Heart left ventricle (tissue), 16 donors: ENCODE results near the gene TTC7B. TPM values are rescaled to one million over a fixed set of nuclear protein-coding genes. Genes with fewer than 3 reads are reported as not detected.

Experiments
- ATAC-seq, 4 donors: fragments of 200-7000 bp; cut with Tn5 transposase; one replicate each; pipeline ENCODE4 v1.9.1; 2020 to 2022; ENCODE audit warnings: moderate library complexity in 4 of 4, mild to moderate bottlenecking in 3 of 4, moderate number of reproducible peaks in 1 of 4
- DNase-seq, 5 donors: peaks; one replicate each; pipeline ENCODE4 v3.0.0-alpha.2; 2020
- H3K27ac ChIP-seq, 12 donors: fragments of 200-600 bp; sonication (generic) in 4 of 12; one replicate each; pipeline versions ENCODE4 v1.5.0 to v1.8.0; 2016 to 2022; ENCODE audit warnings: mild to moderate bottlenecking in 2 of 12
- H3K27me3 ChIP-seq, 9 donors: fragments of 200-600 bp; sonication (generic) in 2 of 9; one replicate each; pipeline versions ENCODE4 v1.5.1 to v1.8.0; 2016 to 2022; ENCODE audit warnings: mild to moderate bottlenecking in 3 of 9
- H3K36me3 ChIP-seq, 9 donors: fragments of 200-600 bp; sonication (generic) in 2 of 9; one replicate each; pipeline versions ENCODE4 v1.5.0 to v1.8.0; 2018 to 2022; ENCODE audit warnings: mild to moderate bottlenecking in 2 of 9
- H3K4me1 ChIP-seq, 12 donors: fragments of 200-600 bp; sonication (generic) in 4 of 12; one replicate each; pipeline versions ENCODE4 v1.5.0 to v1.8.0; 2016 to 2022; ENCODE audit warnings: mild to moderate bottlenecking in 3 of 12
- H3K4me3 ChIP-seq, 12 donors: fragments of 200-600 bp; sonication (generic) in 4 of 12; one replicate each; pipeline versions ENCODE4 v1.5.0 to v1.8.0; 2017 to 2022; ENCODE audit warnings: mild to moderate bottlenecking in 9 of 12, moderate library complexity in 4 of 12
- H3K9me3 ChIP-seq, 12 donors: fragments of 200-600 bp; sonication (generic) in 4 of 12; one replicate each; pipeline versions ENCODE4 v1.5.0 to v1.8.0; 2016 to 2022; ENCODE audit warnings: mild to moderate bottlenecking in 1 of 12
- CTCF ChIP-seq, 12 donors: fragments of 200-600 bp; sonication (generic) in 4 of 12; IDR thresholded peaks; one replicate each; pipeline versions ENCODE4 v1.5.0 to v1.8.0; 2018 to 2022; ENCODE audit warnings: antibody characterized with exemption in 12 of 12, mild to moderate bottlenecking in 5 of 12
- POLR2A ChIP-seq, 2 donors: fragments of 450-650 bp; IDR thresholded peaks; one replicate each; pipeline ENCODE4 v1.6.1; 2017; ENCODE audit warnings: antibody characterized with exemption in 2 of 2, mild to moderate bottlenecking in 2 of 2, moderate library complexity in 2 of 2
- WGBS, 4 donors: extraction: QIAGEN DNeasy Blood & Tissue Kit in 2 of 4; methylation state at CpG; one replicate each; pipeline versions ENCODE4 v1.1.5 to v1.1.7; 2013 to 2018; 5-methylcytosine and 5-hydroxymethylcytosine counted together
- intact Hi-C, 10 donors: fragments of 100-400 bp; cut with DNase I; formaldehyde crosslinking; loops; one replicate each; pipeline versions ENCODE4 v1.11.1 to v1.14.2; 2022
- polyA plus RNA-seq, 2 donors: library from polyadenylated mRNA; stranded (reverse); fragments of 200-250 nt; gene quantifications; one replicate each; pipeline ENCODE4 v1.2.3, GENCODE V29; 2013
- total RNA-seq, 9 donors: library from RNA; depleted of rRNA in 2 of 9; stranded (reverse); fragments of >200 nt in 2 of 9; fragmentation: NEBNext Ultra II Directional in 3 of 9; extraction: Animal tissue kit (Norgen Biotek cat#: 25700) in 3 of 9; gene quantifications; one replicate each; pipeline versions ENCODE4 v1.1.0 to v1.2.4, GENCODE V29; 2016 to 2023
- donor health status: ischemic (EF 13 %, LVEDD 7.1; RV severe dilation, severe dysfunction).
- donor health status: healthy with polysubstance abuse.
- donor health status: DM: no; HTN: yes; CAD: no.
- donor health status: DM: no; HTN: no; CAD: no.
- donor health status: ischemic (EF 25% LVEDD 6.9; RV normal size, moderate dysfunction).
- donor health status: ischemic (EF 25% LVEDD 5.7; RV mildly dilated, moderate dysfunction).
- donor health status: healthy.
- donor health status: DM: yes; HTN: yes; CAD: no.
- donor health status: ischemic (EF 35%, LVEDD 5.7; RV mildly dilated, moderate dysfunction).
- donor health status: nonischemic (EF 11% LVEDD 7.7; RV severe dilation, severe dysfunction).
- donor health status: DM: yes; HTN: yes; CAD: no.
- donor health status: PGD.
- donor health status: ischemic (EF 29% LVEDD 5.4; RV normal size, mild dysfunction).
- donor health status: nonischemic (EF 23%, LVEDD 6.1; RV moderate dilation, normal function).

Gene TTC7B
- total and polyA plus RNA-seq, 11 donors, result 20.3 to 76.1 (median 62.6) TPM

DNA sequence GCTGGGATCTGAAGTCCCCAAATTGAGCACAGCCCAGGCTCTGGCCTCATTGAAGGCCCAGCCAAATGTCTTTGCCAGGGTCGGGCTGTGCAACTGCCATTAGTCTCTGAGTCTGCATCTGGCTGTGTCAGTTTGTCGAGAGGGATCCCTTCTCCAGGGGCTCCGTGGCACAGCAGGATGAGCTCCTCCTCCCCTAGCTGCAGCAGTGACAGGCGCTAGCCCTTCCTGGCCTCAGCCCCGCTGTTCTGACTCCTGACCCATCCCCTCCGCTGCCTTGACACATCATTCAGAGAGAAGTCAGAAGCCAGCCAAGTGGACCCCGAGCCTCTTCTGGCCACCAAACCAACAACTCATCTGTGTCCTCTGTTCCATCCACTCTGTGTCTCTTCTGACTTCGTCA lies 231.1 kb downstream of the TTC7B start:
- Histone ChIP-seq H3K27ac (no peak overlapping the region), H3K4me1 (peaks cover 0 to 18% (median 4%) of the 10 kb centered on the region in 12 donors), H3K27me3 (no peaks in the 10 kb centered on the region), H3K9me3 (no peaks in the 10 kb centered on the region), H3K4me3 (no peak overlapping the region), H3K36me3 (peaks cover 0 to 30% (median 11%) of the 10 kb centered on the region in 9 donors)
- no peak for DNase-seq
- intact Hi-C loops, result no loop called here
- no peak for ATAC-seq
- TF ChIP-seq POLR2A (IDR thresholded peaks at IDR 0.05) (no peak), CTCF (IDR thresholded peaks at IDR 0.05) (no peak)
- WGBS, 4 donors, result 81 to 92% (median 90%) methylated on average over 8 of the region's 8 CpGs

DNA sequence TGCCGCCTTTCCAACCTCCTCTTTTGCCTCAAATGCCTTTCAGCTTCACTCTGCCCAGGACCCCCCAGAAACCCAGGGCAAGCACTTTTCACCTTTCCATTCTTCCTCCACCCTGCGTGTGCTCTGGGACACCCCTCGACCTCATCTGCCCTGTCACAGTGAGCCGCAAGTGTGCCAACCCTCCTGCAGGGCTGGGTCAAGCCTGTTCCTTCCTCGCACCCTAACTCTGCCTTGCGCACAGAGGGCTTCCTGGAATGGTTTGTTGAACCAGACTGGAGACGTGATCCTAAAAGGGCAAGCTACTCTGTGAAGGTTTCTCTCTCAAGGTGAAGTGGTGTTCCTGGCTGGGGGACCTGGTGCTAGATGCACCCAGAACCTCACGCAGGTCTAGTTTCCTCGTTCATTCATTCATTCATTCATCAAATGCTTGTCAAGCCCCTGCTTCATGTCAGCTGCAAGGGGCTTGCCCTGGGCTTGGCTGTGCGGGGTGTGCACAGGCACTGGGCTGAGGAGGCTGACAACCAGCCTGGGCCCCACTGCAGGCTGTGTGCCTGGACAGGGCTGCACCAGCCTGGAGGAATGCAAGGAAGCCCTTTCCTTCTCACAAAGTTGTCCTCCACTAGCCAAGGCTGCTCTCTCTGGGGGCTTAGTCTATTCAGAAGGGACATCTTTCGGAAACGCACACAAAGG lies 232.2 kb downstream of the TTC7B start:
- no peak for TF ChIP-seq CTCF (IDR thresholded peaks at IDR 0.05)
- no peak for TF ChIP-seq POLR2A (IDR thresholded peaks at IDR 0.05)
- Histone ChIP-seq H3K36me3 (peaks cover 0 to 21% (median 7%) of the 10 kb centered on the region in 9 donors), H3K27me3 (no peaks in the 10 kb centered on the region), H3K4me3 (no peak overlapping the region), H3K27ac (peak overlapping the region in 7 of 12 donors; percentile 30 to 71 (median 62)), H3K9me3 (no peaks in the 10 kb centered on the region), H3K4me1 (peaks cover 0 to 21% (median 5%) of the 10 kb centered on the region in 12 donors)
- 91 to 95% (median 92%) methylated on average over 12 of the region's 12 CpGs for WGBS, 4 donors
- ATAC-seq (peak in 2 of 4 donors; percentile 12 to 24), DNase-seq (no peak)
- intact Hi-C loops, result no loop called here

DNA sequence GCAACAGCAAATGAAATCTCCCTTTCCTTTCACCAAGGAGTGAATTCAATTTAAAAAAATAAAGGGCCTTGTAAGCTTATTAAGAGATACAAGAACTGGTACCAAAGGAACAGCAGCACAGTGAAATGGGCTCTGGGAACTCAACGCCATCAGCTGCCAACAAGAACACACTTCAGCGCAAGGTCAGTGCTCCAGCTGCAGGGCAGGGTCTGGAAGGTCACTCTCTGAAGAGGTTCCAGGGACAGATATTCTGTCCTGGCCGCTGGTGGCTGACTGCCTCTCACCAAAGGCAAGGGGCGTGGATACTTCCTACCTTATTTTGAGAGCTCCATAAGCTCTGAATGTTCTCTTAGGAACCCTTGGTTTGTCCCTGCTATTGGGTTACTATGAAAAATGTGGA lies 232.8 kb downstream of the TTC7B start:
- TF ChIP-seq POLR2A (IDR thresholded peaks at IDR 0.05) (no peak), CTCF (IDR thresholded peaks at IDR 0.05) (no peak)
- Histone ChIP-seq H3K36me3 (peaks cover 0 to 18% (median 6%) of the 10 kb centered on the region in 9 donors), H3K4me3 (no peak overlapping the region), H3K9me3 (no peaks in the 10 kb centered on the region), H3K4me1 (peaks cover 0 to 27% (median 11%) of the 10 kb centered on the region in 12 donors), H3K27me3 (no peaks in the 10 kb centered on the region), H3K27ac (peak overlapping the region in 8 of 12 donors; percentile 30 to 71 (median 60))
- DNase-seq (peak in 3 of 5 donors; percentile 39 to 70 (median 64)), ATAC-seq (peak; percentile 74 to 82 (median 80))
- 59 to 77% (median 68%) methylated on average over 4 of the region's 4 CpGs for WGBS, 4 donors
- intact Hi-C loops, result no loop called here

DNA sequence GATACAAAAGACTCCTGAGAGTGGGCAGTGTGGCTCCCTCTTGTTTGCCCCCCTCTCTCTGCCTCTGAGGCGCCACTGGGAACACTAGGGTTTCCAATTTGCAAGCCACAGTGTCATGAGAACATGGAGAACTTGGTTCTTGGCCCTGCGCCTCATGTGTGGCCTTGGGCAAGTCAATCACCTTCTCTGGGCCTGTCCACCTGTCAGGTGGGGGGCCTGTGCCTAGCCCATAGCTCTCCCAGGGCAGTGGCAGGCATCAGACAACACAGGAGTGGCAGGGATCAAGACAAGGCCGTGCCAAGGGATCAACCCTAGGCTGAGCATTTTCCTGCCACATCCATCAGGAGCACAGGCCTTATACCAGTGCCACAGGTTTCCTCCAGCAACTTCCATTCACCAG lies 234.1 kb downstream of the TTC7B start:
- no peak for DNase-seq
- no peak for ATAC-seq
- 86 to 97% (median 96%) methylated on average over 3 of the region's 3 CpGs for WGBS, 4 donors
- Histone ChIP-seq H3K27ac (no peak overlapping the region), H3K27me3 (no peaks in the 10 kb centered on the region), H3K36me3 (peaks cover 0 to 15% (median 4%) of the 10 kb centered on the region in 9 donors), H3K4me3 (no peak overlapping the region), H3K9me3 (no peaks in the 10 kb centered on the region), H3K4me1 (peaks cover 0 to 38% (median 19%) of the 10 kb centered on the region in 12 donors)
- TF ChIP-seq CTCF (IDR thresholded peaks at IDR 0.05), result no peak
- TF ChIP-seq POLR2A (IDR thresholded peaks at IDR 0.05), result no peak
- intact Hi-C loops, result no loop called here
